HepG2 (cell line): ENCODE data around the gene PCP4L1. TPM values are rescaled to one million over a fixed set of nuclear protein-coding genes. Genes with fewer than 3 reads are reported as not detected.

Source experiments
- CC2D1A ChIP-seq: sonication (generic); formaldehyde crosslinking; IDR thresholded peaks from 2 replicates; pipeline ENCODE4 v1.8.1; 2023; ENCODE audit warnings: mild to moderate bottlenecking, missing genetic modification reagents
- CHD2 ChIP-seq: IDR thresholded peaks from 2 replicates; pipeline ENCODE4 v1.6.1; 2011; ENCODE audit warnings: low read depth, low read length, improper control_type of control experiment
- ESRRA ChIP-seq: sonication (generic); formaldehyde crosslinking; IDR thresholded peaks from 2 replicates; pipeline ENCODE4 v1.5.1; 2020; ENCODE audit warnings: mild to moderate bottlenecking, low read depth, missing genetic modification reagents
- FOXA1 ChIP-seq, 2 experiments: fragments of 450-650 bp in 1 of 2; sonication (generic) in 1 of 2; formaldehyde crosslinking in 1 of 2; IDR thresholded peaks; 2 replicates each; pipeline versions ENCODE4 v1.4.0 to v1.6.1; 2016 to 2020; ENCODE audit warnings: missing genetic modification reagents in 1 of 2
- HINFP ChIP-seq: sonication (generic); formaldehyde crosslinking; IDR thresholded peaks from 2 replicates; pipeline ENCODE4 v1.4.0; 2020; ENCODE audit warnings: low read depth, mild to moderate bottlenecking, missing genetic modification reagents
- HNF4G ChIP-seq, 2 experiments: sonication (generic) in 1 of 2; formaldehyde crosslinking in 1 of 2; IDR thresholded peaks; 2 replicates each; pipeline versions ENCODE4 v1.4.0 to v1.6.1; 2011 to 2020; ENCODE audit warnings: borderline replicate concordance in 2 of 2, low read depth in 2 of 2, mild to moderate bottlenecking in 2 of 2, low read length in 1 of 2, missing genetic modification reagents in 1 of 2, moderate library complexity in 1 of 2
- MAF1 ChIP-seq: sonication (generic); formaldehyde crosslinking; IDR thresholded peaks from 2 replicates; pipeline ENCODE4 v1.5.0; 2020; ENCODE audit warnings: missing genetic modification reagents, borderline replicate concordance
- ZBTB2 ChIP-seq: sonication (generic); formaldehyde crosslinking; IDR thresholded peaks from 2 replicates; pipeline ENCODE4 v1.8.0; 2022; ENCODE audit warnings: low read depth, missing genetic modification reagents
- ZFX ChIP-seq: sonication (generic); formaldehyde crosslinking; IDR thresholded peaks from 2 replicates; pipeline ENCODE4 v1.4.0; 2020; ENCODE audit warnings: mild to moderate bottlenecking, low read depth, missing genetic modification reagents, moderate library complexity
- ZNF232 ChIP-seq: sonication (generic); formaldehyde crosslinking; IDR thresholded peaks from 2 replicates; pipeline ENCODE4 v1.4.0; 2020; ENCODE audit warnings: missing genetic modification reagents, borderline replicate concordance
- ZNF256 ChIP-seq: sonication (generic); formaldehyde crosslinking; conservative IDR thresholded peaks from 2 replicates; pipeline ENCODE4 v1.4.0; 2020; ENCODE audit warnings: missing genetic modification reagents
- ZNF292 ChIP-seq: sonication (generic); formaldehyde crosslinking; IDR thresholded peaks from 2 replicates; pipeline ENCODE4 v1.8.1; 2022; ENCODE audit warnings: mild to moderate bottlenecking, low read depth, missing genetic modification reagents, borderline replicate concordance
- ZNF431 ChIP-seq: sonication (generic); formaldehyde crosslinking; IDR thresholded peaks from 2 replicates; pipeline ENCODE4 v1.9.0; 2022; ENCODE audit warnings: missing genetic modification reagents, low read depth, mild to moderate bottlenecking, borderline replicate concordance
- ZNF879 ChIP-seq: sonication (generic); formaldehyde crosslinking; IDR thresholded peaks from 2 replicates; pipeline ENCODE4 v1.8.1; 2023; ENCODE audit warnings: missing genetic modification reagents
- ZSCAN9 ChIP-seq: IDR thresholded peaks from 2 replicates; pipeline ENCODE4 v1.6.1; 2016; ENCODE audit warnings: borderline replicate concordance
- polyA plus RNA-seq, 8 experiments: library from polyadenylated mRNA; depleted of rRNA in 3 of 8; stranded (reverse) in 7 of 8; unstranded in 1 of 8; fragments of >200 nt; fragmentation: Illumina TruSeq in 4 of 8; extraction: Trizol in 4 of 8; gene quantifications; 2 replicates each; pipeline versions ENCODE4 v1.2.1 to v1.2.3, GENCODE V29; 2011 to 2016; ENCODE audit warnings: low read depth in 4 of 8, missing spikeins in 1 of 8, mixed read lengths in 1 of 8; ENCODE audit not compliant: insufficient read depth in 1 of 8
- total RNA-seq, 5 experiments: library from RNA; depleted of rRNA; stranded (reverse); fragments of >200 nt; fragmentation: Illumina TruSeq; extraction: Trizol; gene quantifications; 2 replicates each; pipeline ENCODE4 v1.2.3, GENCODE V29; 2016; ENCODE audit warnings: low read depth in 1 of 5
- TF ChIP-seq, protein P1 (sequence below): sonication (generic); formaldehyde crosslinking; IDR thresholded peaks from 2 replicates; pipeline ENCODE4 v1.5.0; 2020; ENCODE audit warnings: mild to moderate bottlenecking, missing genetic modification reagents
- TF ChIP-seq, protein P2 (sequence below): sonication (generic); formaldehyde crosslinking; IDR thresholded peaks from 2 replicates; pipeline ENCODE4 v1.5.1; 2020; ENCODE audit warnings: missing genetic modification reagents, mild to moderate bottlenecking, borderline replicate concordance
- TF ChIP-seq, protein P3 (sequence below): sonication (generic); formaldehyde crosslinking; IDR thresholded peaks from 2 replicates; pipeline ENCODE4 v1.5.1; 2020; ENCODE audit warnings: mild to moderate bottlenecking, missing genetic modification reagents, moderate library complexity

PCP4L1 gene
- total and polyA plus RNA-seq, 2 of the 13 experiments (the other 11 are each of a cell fraction or from before 2014, with no cell fraction given): 0.28 TPM; not detected in 1

DNA sequence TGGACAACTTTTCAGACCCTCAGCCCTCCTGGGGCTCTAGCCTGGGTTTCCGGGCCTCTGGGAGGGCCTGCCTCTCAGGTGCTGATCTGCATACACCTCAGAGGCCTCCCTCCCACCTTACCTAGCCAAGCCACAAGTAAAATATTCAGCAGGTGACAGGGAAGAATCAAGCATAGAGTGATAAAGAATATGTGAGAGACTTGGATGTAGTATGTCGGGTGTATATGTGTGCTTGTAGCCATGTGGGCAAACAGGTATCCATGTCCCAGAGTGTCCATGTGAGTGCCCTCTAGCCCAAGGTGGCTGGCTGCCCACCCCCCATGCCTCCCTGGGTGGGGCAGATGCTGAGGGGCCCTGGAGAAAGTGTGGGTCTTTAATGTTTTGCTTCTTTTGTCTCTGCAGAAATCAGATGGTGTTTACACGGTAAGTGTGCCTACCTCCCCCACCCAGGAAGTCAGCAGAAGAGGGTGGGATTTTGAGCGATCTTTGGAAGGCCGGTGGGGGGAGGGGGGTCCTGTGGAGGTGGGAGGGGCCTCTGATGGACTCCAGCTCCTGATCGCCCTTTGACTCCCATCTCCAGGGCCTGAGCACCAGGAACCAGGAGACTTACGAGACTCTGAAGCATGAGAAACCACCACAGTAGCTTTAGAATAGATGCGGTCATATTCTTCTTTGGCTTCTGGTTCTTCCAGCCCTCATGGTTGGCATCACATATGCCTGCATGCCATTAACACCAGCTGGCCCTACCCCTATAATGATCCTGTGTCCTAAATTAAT, 40.1 kb upstream of the PCP4L1 start (continued):
- TF ChIP-seq, protein P1, sequence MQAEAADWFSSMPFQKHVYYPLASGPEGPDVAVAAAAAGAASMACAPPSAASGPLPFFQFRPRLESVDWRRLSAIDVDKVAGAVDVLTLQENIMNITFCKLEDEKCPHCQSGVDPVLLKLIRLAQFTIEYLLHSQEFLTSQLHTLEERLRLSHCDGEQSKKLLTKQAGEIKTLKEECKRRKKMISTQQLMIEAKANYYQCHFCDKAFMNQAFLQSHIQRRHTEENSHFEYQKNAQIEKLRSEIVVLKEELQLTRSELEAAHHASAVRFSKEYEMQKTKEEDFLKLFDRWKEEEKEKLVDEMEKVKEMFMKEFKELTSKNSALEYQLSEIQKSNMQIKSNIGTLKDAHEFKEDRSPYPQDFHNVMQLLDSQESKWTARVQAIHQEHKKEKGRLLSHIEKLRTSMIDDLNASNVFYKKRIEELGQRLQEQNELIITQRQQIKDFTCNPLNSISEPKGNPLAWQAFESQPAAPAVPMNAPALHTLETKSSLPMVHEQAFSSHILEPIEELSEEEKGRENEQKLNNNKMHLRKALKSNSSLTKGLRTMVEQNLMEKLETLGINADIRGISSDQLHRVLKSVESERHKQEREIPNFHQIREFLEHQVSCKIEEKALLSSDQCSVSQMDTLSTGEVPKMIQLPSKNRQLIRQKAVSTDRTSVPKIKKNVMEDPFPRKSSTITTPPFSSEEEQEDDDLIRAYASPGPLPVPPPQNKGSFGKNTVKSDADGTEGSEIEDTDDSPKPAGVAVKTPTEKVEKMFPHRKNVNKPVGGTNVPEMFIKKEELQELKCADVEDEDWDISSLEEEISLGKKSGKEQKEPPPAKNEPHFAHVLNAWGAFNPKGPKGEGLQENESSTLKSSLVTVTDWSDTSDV: no peak
- 0 out of 2 replicates have a peak, but pooled peaks have one; percentile 67 for TF ChIP-seq CC2D1A (CRISPR knock-in tag)
- peak; percentile 93 for TF ChIP-seq ZNF431 (CRISPR knock-in tag)
- TF ChIP-seq ESRRA (CRISPR knock-in tag): no peak
- no peak for TF ChIP-seq ZNF232
- no peak for TF ChIP-seq ZNF879 (CRISPR knock-in tag)
- TF ChIP-seq, protein P2, sequence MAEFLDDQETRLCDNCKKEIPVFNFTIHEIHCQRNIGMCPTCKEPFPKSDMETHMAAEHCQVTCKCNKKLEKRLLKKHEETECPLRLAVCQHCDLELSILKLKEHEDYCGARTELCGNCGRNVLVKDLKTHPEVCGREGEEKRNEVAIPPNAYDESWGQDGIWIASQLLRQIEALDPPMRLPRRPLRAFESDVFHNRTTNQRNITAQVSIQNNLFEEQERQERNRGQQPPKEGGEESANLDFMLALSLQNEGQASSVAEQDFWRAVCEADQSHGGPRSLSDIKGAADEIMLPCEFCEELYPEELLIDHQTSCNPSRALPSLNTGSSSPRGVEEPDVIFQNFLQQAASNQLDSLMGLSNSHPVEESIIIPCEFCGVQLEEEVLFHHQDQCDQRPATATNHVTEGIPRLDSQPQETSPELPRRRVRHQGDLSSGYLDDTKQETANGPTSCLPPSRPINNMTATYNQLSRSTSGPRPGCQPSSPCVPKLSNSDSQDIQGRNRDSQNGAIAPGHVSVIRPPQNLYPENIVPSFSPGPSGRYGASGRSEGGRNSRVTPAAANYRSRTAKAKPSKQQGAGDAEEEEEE (CRISPR knock-in tag): peak; percentile 36; the same call in 1 of the 2 replicates
- 0 out of 2 replicates have a peak, but pooled peaks have one; percentile 41 for TF ChIP-seq CHD2
- peak; percentile 18; the same call in 1 of the 2 replicates for TF ChIP-seq ZFX (CRISPR knock-in tag)
- 0 out of 2 replicates have a peak, but pooled peaks have one; percentile 22 for TF ChIP-seq ZSCAN9 (CRISPR knock-in tag)
- TF ChIP-seq HNF4G (IDR thresholded peaks at IDR 0.05; ENCODE audit: borderline replicate concordance, low read depth, low read length): peak; percentile 93
- peak; percentile 79; the same call in 1 of the 2 replicates for TF ChIP-seq HNF4G (CRISPR knock-in tag; IDR thresholded peaks at IDR 0.05; ENCODE audit: borderline replicate concordance, low read depth)
- TF ChIP-seq, protein P3, sequence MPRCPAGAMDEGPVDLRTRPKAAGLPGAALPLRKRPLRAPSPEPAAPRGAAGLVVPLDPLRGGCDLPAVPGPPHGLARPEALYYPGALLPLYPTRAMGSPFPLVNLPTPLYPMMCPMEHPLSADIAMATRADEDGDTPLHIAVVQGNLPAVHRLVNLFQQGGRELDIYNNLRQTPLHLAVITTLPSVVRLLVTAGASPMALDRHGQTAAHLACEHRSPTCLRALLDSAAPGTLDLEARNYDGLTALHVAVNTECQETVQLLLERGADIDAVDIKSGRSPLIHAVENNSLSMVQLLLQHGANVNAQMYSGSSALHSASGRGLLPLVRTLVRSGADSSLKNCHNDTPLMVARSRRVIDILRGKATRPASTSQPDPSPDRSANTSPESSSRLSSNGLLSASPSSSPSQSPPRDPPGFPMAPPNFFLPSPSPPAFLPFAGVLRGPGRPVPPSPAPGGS (CRISPR knock-in tag): peak; percentile 63; the same call in 1 of the 2 replicates
- TF ChIP-seq ZNF256 (CRISPR knock-in tag): no peak
- peak; percentile 66 for TF ChIP-seq HINFP (CRISPR knock-in tag)
- TF ChIP-seq FOXA1 (IDR thresholded peaks at IDR 0.05): no peak
- peak; percentile 88 for TF ChIP-seq FOXA1 (CRISPR knock-in tag; IDR thresholded peaks at IDR 0.05)
- TF ChIP-seq ZBTB2 (CRISPR knock-in tag): no peak; the same call in 1 of the 2 replicates
- no peak for TF ChIP-seq MAF1 (CRISPR knock-in tag)
- peak; percentile 18; the same call in 1 of the 2 replicates for TF ChIP-seq ZNF292 (CRISPR knock-in tag)
